WTC11 (cell line): Measurements from ENCODE around the gene MCF2L. TPM values are rescaled to one million over a fixed set of nuclear protein-coding genes. Genes with fewer than 3 reads are reported as not detected.

ENCODE experiments used
- ATAC-seq: fragments of 200-7000 bp; cut with Tn5 transposase; 2 replicates; pipeline ENCODE4 v1.10.0; 2021; ENCODE audit warnings: mild to moderate bottlenecking, moderate library complexity
- CTCF ChIA-PET: fragments of 300-600 bp; sonication (Branson Sonifier 250); formaldehyde crosslinking; loops from one replicate; lab custom pipeline; 2021; ENCODE audit warnings: antibody characterized with exemption; lab: Charles Lee
- POLR2A ChIA-PET: fragments of 350-600 bp; sonication (Branson Sonifier 250); formaldehyde crosslinking; loops from one replicate; lab custom pipeline; 2021; ENCODE audit warnings: antibody characterized with exemption; lab: Charles Lee
- DNase-seq: peaks from one replicate; pipeline ENCODE4 v3.0.0; 2021; ENCODE audit warnings: low spot score
- H3K27ac Mint-ChIP-seq: 2 replicates; pipeline ENCODE4 v1.8.0; 2021; ENCODE audit warnings: mixed read lengths
- H3K27me3 Mint-ChIP-seq: 2 replicates; pipeline ENCODE4 v1.8.0; 2021; ENCODE audit warnings: low read depth, mild to moderate bottlenecking, moderate library complexity, mixed read lengths
- H3K36me3 Mint-ChIP-seq: 2 replicates; pipeline ENCODE4 v1.8.0; 2021; ENCODE audit warnings: mixed read lengths
- H3K4me1 Mint-ChIP-seq: 2 replicates; pipeline ENCODE4 v1.8.0; 2022; ENCODE audit warnings: mixed read lengths
- H3K4me3 Mint-ChIP-seq: 2 replicates; pipeline ENCODE4 v1.8.0; 2021; ENCODE audit warnings: mild to moderate bottlenecking, moderate library complexity, mixed read lengths
- H3K9me3 Mint-ChIP-seq: 2 replicates; pipeline ENCODE4 v1.8.0; 2021; ENCODE audit warnings: mixed read lengths
- CREB1 ChIP-seq: sonication (generic); formaldehyde crosslinking; IDR thresholded peaks from 2 replicates; pipeline ENCODE4 v1.8.0; 2023; ENCODE audit warnings: mild to moderate bottlenecking, missing genetic modification reagents
- ELF4 ChIP-seq: sonication (generic); formaldehyde crosslinking; IDR thresholded peaks from 2 replicates; pipeline ENCODE4 v1.8.1; 2022; ENCODE audit warnings: low read depth, mild to moderate bottlenecking, moderate library complexity, missing genetic modification reagents
- EMX1 ChIP-seq: fragments of 250-450 bp; sonication (Bioruptor Pico); IDR thresholded peaks from 2 replicates; pipeline ENCODE4 v1.8.0; 2021; ENCODE audit warnings: mild to moderate bottlenecking
- FOXK1 ChIP-seq: sonication (generic); formaldehyde crosslinking; IDR thresholded peaks from 2 replicates; pipeline ENCODE4 v1.8.0; 2022; ENCODE audit warnings: mild to moderate bottlenecking, moderate library complexity, missing genetic modification reagents
- JAZF1 ChIP-seq: fragments of 250-450 bp; sonication (Bioruptor Pico); IDR thresholded peaks from 2 replicates; pipeline ENCODE4 v1.9.0; 2021; ENCODE audit warnings: moderate library complexity, mild to moderate bottlenecking, inconsistent platforms
- JUN ChIP-seq: sonication (generic); formaldehyde crosslinking; IDR thresholded peaks from 2 replicates; pipeline ENCODE4 v1.8.0; 2023; ENCODE audit warnings: mild to moderate bottlenecking, missing genetic modification reagents
- RORB ChIP-seq: fragments of 250-450 bp; sonication (Bioruptor Pico); IDR thresholded peaks from 2 replicates; pipeline ENCODE4 v1.9.0; 2021; ENCODE audit warnings: mild to moderate bottlenecking
- ZNF219 ChIP-seq: sonication (generic); formaldehyde crosslinking; IDR thresholded peaks from 2 replicates; pipeline ENCODE4 v1.8.0; 2023; ENCODE audit warnings: missing genetic modification reagents, mild to moderate bottlenecking, borderline replicate concordance
- total RNA-seq: library from RNA; stranded (reverse); gene quantifications from 3 replicates; pipeline ENCODE4 v1.2.3, GENCODE V29; 2021
- TF ChIP-seq, protein P1 (sequence below): sonication (generic); formaldehyde crosslinking; IDR thresholded peaks from 2 replicates; pipeline ENCODE4 v1.8.1; 2022; ENCODE audit warnings: mild to moderate bottlenecking, moderate library complexity, missing genetic modification reagents
- TF ChIP-seq, protein P2 (sequence below): fragments of 250-450 bp; sonication (Bioruptor Pico); IDR thresholded peaks from 2 replicates; pipeline ENCODE4 v1.9.0; 2021; ENCODE audit warnings: mild to moderate bottlenecking, borderline replicate concordance
- TF ChIP-seq, protein P3 (sequence below): sonication (generic); formaldehyde crosslinking; IDR thresholded peaks from 2 replicates; pipeline ENCODE4 v1.8.0; 2023; ENCODE audit warnings: missing genetic modification reagents
- TF ChIP-seq, protein P4 (sequence below): fragments of 250-450 bp; sonication (Bioruptor Pico); IDR thresholded peaks from 2 replicates; pipeline ENCODE4 v1.9.0; 2021; ENCODE audit warnings: moderate library complexity, mild to moderate bottlenecking, inconsistent platforms, borderline replicate concordance
- TF ChIP-seq, protein P5 (sequence below): sonication (generic); formaldehyde crosslinking; IDR thresholded peaks from 2 replicates; pipeline ENCODE4 v1.8.1; 2023; ENCODE audit warnings: mild to moderate bottlenecking, missing genetic modification reagents, moderate library complexity
- TF ChIP-seq, protein P6 (sequence below): sonication (generic); formaldehyde crosslinking; IDR thresholded peaks from 2 replicates; pipeline ENCODE4 v1.8.1; 2023; ENCODE audit warnings: mild to moderate bottlenecking, missing genetic modification reagents, moderate library complexity
- TF ChIP-seq, protein P7 (sequence below): sonication (generic); formaldehyde crosslinking; IDR thresholded peaks from 2 replicates; pipeline ENCODE4 v1.8.1; 2022; ENCODE audit warnings: mild to moderate bottlenecking, missing genetic modification reagents, moderate library complexity, borderline replicate concordance

MCF2L gene
- total RNA-seq, 1 experiment from 2014 or later = 34.8 TPM

DNA sequence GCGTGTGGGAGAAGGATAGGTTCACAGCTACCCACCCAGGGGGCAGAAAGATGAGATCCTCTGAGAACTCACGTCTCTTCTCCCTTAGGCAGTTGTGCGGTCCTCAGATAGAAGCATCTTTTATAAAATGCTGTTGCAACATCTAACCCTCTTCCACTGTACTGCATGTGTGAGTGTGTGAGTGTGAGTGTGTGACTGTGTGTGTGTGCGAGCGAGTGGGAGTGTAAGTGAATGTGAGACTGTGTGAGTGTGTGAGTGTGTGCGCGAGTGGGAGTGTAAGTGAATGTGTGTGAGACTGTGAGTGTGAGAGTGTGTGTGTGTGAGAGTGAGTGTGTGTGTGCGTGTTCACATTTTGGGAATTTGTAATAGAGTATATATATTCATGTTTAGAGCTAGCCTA is 81.0 kb downstream of the MCF2L start:
- ChIA-PET CTCF (interaction anchor here (1.0 to 1.8 kb wide), 4 partner anchors 20 to 40 kb away, joined by 3 to 13 read pairs (median 7); no protein-coding TSS in a partner anchor), POLR2A (no interaction called here)
- DNase-seq (no peak), ATAC-seq (no peak)
- peaks cover 9% of the 10 kb centered on the region for H3K4me1 Mint-ChIP-seq
- peak overlapping the region; percentile 1; the same call in 1 of the 2 replicates for H3K4me3 Mint-ChIP-seq
- no peaks in the 10 kb centered on the region; the same call in 1 of the 2 replicates for H3K27me3 Mint-ChIP-seq
- TF ChIP-seq, protein P1, sequence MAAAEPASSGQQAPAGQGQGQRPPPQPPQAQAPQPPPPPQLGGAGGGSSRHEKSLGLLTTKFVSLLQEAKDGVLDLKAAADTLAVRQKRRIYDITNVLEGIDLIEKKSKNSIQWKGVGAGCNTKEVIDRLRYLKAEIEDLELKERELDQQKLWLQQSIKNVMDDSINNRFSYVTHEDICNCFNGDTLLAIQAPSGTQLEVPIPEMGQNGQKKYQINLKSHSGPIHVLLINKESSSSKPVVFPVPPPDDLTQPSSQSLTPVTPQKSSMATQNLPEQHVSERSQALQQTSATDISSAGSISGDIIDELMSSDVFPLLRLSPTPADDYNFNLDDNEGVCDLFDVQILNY (CRISPR knock-in tag) = no peak
- TF ChIP-seq, protein P2, sequence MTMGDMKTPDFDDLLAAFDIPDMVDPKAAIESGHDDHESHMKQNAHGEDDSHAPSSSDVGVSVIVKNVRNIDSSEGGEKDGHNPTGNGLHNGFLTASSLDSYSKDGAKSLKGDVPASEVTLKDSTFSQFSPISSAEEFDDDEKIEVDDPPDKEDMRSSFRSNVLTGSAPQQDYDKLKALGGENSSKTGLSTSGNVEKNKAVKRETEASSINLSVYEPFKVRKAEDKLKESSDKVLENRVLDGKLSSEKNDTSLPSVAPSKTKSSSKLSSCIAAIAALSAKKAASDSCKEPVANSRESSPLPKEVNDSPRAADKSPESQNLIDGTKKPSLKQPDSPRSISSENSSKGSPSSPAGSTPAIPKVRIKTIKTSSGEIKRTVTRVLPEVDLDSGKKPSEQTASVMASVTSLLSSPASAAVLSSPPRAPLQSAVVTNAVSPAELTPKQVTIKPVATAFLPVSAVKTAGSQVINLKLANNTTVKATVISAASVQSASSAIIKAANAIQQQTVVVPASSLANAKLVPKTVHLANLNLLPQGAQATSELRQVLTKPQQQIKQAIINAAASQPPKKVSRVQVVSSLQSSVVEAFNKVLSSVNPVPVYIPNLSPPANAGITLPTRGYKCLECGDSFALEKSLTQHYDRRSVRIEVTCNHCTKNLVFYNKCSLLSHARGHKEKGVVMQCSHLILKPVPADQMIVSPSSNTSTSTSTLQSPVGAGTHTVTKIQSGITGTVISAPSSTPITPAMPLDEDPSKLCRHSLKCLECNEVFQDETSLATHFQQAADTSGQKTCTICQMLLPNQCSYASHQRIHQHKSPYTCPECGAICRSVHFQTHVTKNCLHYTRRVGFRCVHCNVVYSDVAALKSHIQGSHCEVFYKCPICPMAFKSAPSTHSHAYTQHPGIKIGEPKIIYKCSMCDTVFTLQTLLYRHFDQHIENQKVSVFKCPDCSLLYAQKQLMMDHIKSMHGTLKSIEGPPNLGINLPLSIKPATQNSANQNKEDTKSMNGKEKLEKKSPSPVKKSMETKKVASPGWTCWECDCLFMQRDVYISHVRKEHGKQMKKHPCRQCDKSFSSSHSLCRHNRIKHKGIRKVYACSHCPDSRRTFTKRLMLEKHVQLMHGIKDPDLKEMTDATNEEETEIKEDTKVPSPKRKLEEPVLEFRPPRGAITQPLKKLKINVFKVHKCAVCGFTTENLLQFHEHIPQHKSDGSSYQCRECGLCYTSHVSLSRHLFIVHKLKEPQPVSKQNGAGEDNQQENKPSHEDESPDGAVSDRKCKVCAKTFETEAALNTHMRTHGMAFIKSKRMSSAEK (CRISPR knock-in tag) = no peak
- no peak for TF ChIP-seq JUN
- TF ChIP-seq, protein P3, sequence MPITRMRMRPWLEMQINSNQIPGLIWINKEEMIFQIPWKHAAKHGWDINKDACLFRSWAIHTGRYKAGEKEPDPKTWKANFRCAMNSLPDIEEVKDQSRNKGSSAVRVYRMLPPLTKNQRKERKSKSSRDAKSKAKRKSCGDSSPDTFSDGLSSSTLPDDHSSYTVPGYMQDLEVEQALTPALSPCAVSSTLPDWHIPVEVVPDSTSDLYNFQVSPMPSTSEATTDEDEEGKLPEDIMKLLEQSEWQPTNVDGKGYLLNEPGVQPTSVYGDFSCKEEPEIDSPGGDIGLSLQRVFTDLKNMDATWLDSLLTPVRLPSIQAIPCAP (CRISPR knock-in tag) = no peak
- no peak for TF ChIP-seq RORB
- TF ChIP-seq, protein P4, sequence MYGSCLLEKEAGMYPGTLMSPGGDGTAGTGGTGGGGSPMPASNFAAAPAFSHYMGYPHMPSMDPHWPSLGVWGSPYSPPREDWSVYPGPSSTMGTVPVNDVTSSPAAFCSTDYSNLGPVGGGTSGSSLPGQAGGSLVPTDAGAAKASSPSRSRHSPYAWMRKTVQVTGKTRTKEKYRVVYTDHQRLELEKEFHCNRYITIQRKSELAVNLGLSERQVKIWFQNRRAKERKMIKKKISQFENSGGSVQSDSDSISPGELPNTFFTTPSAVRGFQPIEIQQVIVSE (CRISPR knock-in tag) = no peak
- TF ChIP-seq EMX1 = no peak
- TF ChIP-seq JAZF1 (CRISPR knock-in tag) = no peak
- TF ChIP-seq, protein P5, sequence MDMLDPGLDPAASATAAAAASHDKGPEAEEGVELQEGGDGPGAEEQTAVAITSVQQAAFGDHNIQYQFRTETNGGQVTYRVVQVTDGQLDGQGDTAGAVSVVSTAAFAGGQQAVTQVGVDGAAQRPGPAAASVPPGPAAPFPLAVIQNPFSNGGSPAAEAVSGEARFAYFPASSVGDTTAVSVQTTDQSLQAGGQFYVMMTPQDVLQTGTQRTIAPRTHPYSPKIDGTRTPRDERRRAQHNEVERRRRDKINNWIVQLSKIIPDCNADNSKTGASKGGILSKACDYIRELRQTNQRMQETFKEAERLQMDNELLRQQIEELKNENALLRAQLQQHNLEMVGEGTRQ (CRISPR knock-in tag) = no peak
- no peak for TF ChIP-seq CREB1 (CRISPR knock-in tag)
- TF ChIP-seq ZNF219 (CRISPR knock-in tag) = no peak
- TF ChIP-seq ELF4 (CRISPR knock-in tag) = no peak
- TF ChIP-seq, protein P6, sequence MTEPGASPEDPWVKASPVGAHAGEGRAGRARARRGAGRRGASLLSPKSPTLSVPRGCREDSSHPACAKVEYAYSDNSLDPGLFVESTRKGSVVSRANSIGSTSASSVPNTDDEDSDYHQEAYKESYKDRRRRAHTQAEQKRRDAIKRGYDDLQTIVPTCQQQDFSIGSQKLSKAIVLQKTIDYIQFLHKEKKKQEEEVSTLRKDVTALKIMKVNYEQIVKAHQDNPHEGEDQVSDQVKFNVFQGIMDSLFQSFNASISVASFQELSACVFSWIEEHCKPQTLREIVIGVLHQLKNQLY (CRISPR knock-in tag) = no peak
- TF ChIP-seq, protein P7, sequence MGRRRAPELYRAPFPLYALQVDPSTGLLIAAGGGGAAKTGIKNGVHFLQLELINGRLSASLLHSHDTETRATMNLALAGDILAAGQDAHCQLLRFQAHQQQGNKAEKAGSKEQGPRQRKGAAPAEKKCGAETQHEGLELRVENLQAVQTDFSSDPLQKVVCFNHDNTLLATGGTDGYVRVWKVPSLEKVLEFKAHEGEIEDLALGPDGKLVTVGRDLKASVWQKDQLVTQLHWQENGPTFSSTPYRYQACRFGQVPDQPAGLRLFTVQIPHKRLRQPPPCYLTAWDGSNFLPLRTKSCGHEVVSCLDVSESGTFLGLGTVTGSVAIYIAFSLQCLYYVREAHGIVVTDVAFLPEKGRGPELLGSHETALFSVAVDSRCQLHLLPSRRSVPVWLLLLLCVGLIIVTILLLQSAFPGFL = no peak
- TF ChIP-seq FOXK1 (CRISPR knock-in tag) = no peak
- no peaks in the 10 kb centered on the region for H3K36me3 Mint-ChIP-seq
- no peaks in the 10 kb centered on the region for H3K9me3 Mint-ChIP-seq
- H3K27ac Mint-ChIP-seq = peak overlapping the region; percentile 4
